HEK293 (cell line): ENCODE data around the gene PPP1R14B.

Experiments
- BCL11A ChIP-seq: fragments of 450-650 bp; formaldehyde crosslinking; IDR thresholded peaks from 2 replicates; pipeline ENCODE4 v1.5.1; 2016; ENCODE audit warnings: low read depth, missing biosample characterization, missing genetic modification characterization
- BCL11B ChIP-seq: fragments of 450-650 bp; formaldehyde crosslinking; IDR thresholded peaks from 2 replicates; pipeline ENCODE4 v1.5.1; 2016; ENCODE audit warnings: low read depth, missing biosample characterization, missing genetic modification characterization
- KLF10 ChIP-seq: fragments of 450-650 bp; IDR thresholded peaks from 2 replicates; pipeline ENCODE4 v1.5.1; 2018; ENCODE audit warnings: missing biosample characterization, mild to moderate bottlenecking, missing genetic modification characterization
- KLF7 ChIP-seq: fragments of 450-650 bp; formaldehyde crosslinking; IDR thresholded peaks from 2 replicates; pipeline ENCODE4 v1.5.1; 2016; ENCODE audit warnings: missing biosample characterization, missing genetic modification characterization, borderline replicate concordance
- KLF9 ChIP-seq: fragments of 450-650 bp; formaldehyde crosslinking; IDR thresholded peaks from 2 replicates; pipeline ENCODE4 v1.5.1; 2016; ENCODE audit warnings: missing biosample characterization, missing genetic modification characterization, low read depth
- MEIS1 ChIP-seq: sonication (generic); formaldehyde crosslinking; IDR thresholded peaks from 2 replicates; pipeline ENCODE4 v1.8.1; 2022; ENCODE audit warnings: missing genetic modification reagents, mild to moderate bottlenecking, borderline replicate concordance
- PATZ1 ChIP-seq: fragments of 450-650 bp; formaldehyde crosslinking; IDR thresholded peaks from 2 replicates; pipeline ENCODE4 v1.5.1; 2016; ENCODE audit warnings: missing biosample characterization, missing genetic modification characterization
- PRDM6 ChIP-seq: fragments of 450-650 bp; formaldehyde crosslinking; IDR thresholded peaks from 2 replicates; pipeline ENCODE4 v1.5.1; 2017; ENCODE audit warnings: missing biosample characterization, missing genetic modification characterization
- SCRT1 ChIP-seq: fragments of 450-650 bp; formaldehyde crosslinking; IDR thresholded peaks from 2 replicates; pipeline ENCODE4 v1.5.1; 2016; ENCODE audit warnings: missing biosample characterization, missing genetic modification characterization, borderline replicate concordance
- ZBTB17 ChIP-seq: fragments of 450-650 bp; formaldehyde crosslinking; IDR thresholded peaks from 2 replicates; pipeline ENCODE4 v1.5.1; 2016; ENCODE audit warnings: missing biosample characterization, missing genetic modification characterization
- ZBTB21 ChIP-seq: fragments of 450-650 bp; formaldehyde crosslinking; IDR thresholded peaks from 2 replicates; pipeline ENCODE4 v1.5.1; 2017; ENCODE audit warnings: missing biosample characterization, missing genetic modification characterization
- ZBTB26 ChIP-seq: fragments of 450-650 bp; formaldehyde crosslinking; optimal IDR thresholded peaks from 2 replicates; pipeline ENCODE3; 2016; ENCODE audit warnings: missing biosample characterization, mild to moderate bottlenecking, missing genetic modification characterization
- ZBTB8A ChIP-seq: fragments of 450-650 bp; formaldehyde crosslinking; IDR thresholded peaks from 2 replicates; pipeline ENCODE4 v1.5.1; 2016; ENCODE audit warnings: missing biosample characterization, missing genetic modification characterization
- ZFHX2 ChIP-seq: fragments of 450-650 bp; formaldehyde crosslinking; conservative IDR thresholded peaks from 2 replicates; pipeline ENCODE4 v1.5.1; 2016; ENCODE audit warnings: missing biosample characterization, missing genetic modification characterization
- ZNF112 ChIP-seq: fragments of 450-650 bp; formaldehyde crosslinking; IDR thresholded peaks from 2 replicates; pipeline ENCODE4 v1.5.0; 2017; ENCODE audit warnings: missing biosample characterization, missing genetic modification characterization
- ZNF140 ChIP-seq: fragments of 450-650 bp; formaldehyde crosslinking; IDR thresholded peaks from 2 replicates; pipeline ENCODE4 v1.5.1; 2016; ENCODE audit warnings: missing biosample characterization, missing genetic modification characterization
- ZNF16 ChIP-seq: fragments of 450-650 bp; formaldehyde crosslinking; IDR thresholded peaks from 2 replicates; pipeline ENCODE4 v1.5.1; 2016; ENCODE audit warnings: low read depth, missing biosample characterization, missing genetic modification characterization
- ZNF19 ChIP-seq: fragments of 450-650 bp; formaldehyde crosslinking; IDR thresholded peaks from 2 replicates; pipeline ENCODE4; 2016; ENCODE audit warnings: missing biosample characterization, missing genetic modification characterization, low read depth
- ZNF214 ChIP-seq: fragments of 450-650 bp; formaldehyde crosslinking; IDR thresholded peaks from 2 replicates; pipeline ENCODE4 v1.5.1; 2017; ENCODE audit warnings: missing biosample characterization, mild to moderate bottlenecking, missing genetic modification characterization, borderline replicate concordance
- ZNF24 ChIP-seq: fragments of 450-650 bp; formaldehyde crosslinking; IDR thresholded peaks from 2 replicates; pipeline ENCODE4 v1.5.1; 2016; ENCODE audit warnings: missing biosample characterization, missing genetic modification characterization
- ZNF398 ChIP-seq: fragments of 450-650 bp; formaldehyde crosslinking; IDR thresholded peaks from 2 replicates; pipeline ENCODE4 v1.5.1; 2017; ENCODE audit warnings: missing biosample characterization, missing genetic modification characterization
- ZNF416 ChIP-seq: fragments of 450-650 bp; formaldehyde crosslinking; IDR thresholded peaks from 2 replicates; pipeline ENCODE4 v1.5.1; 2016; ENCODE audit warnings: missing biosample characterization, missing genetic modification characterization
- ZNF426 ChIP-seq: fragments of 450-650 bp; formaldehyde crosslinking; IDR thresholded peaks from 2 replicates; pipeline ENCODE4 v1.5.1; 2017; ENCODE audit warnings: missing biosample characterization, missing genetic modification characterization, mild to moderate bottlenecking, inconsistent platforms, moderate library complexity
- ZNF549 ChIP-seq: fragments of 450-650 bp; IDR thresholded peaks from 2 replicates; pipeline ENCODE4 v1.5.1; 2018; ENCODE audit warnings: missing biosample characterization, missing genetic modification characterization, mild to moderate bottlenecking, inconsistent platforms, moderate library complexity
- ZNF561 ChIP-seq: fragments of 450-650 bp; IDR thresholded peaks from 2 replicates; pipeline ENCODE4 v1.5.1; 2018; ENCODE audit warnings: missing biosample characterization, missing genetic modification characterization, borderline replicate concordance
- ZNF600 ChIP-seq: fragments of 450-650 bp; formaldehyde crosslinking; IDR thresholded peaks from 2 replicates; pipeline ENCODE4 v1.5.1; 2016; ENCODE audit warnings: missing biosample characterization, missing genetic modification characterization
- ZNF626 ChIP-seq: fragments of 450-650 bp; sonication (Bioruptor Pico); formaldehyde crosslinking; IDR thresholded peaks from 2 replicates; pipeline ENCODE4 v1.5.1; 2018; ENCODE audit warnings: missing biosample characterization, missing genetic modification characterization, inconsistent platforms
- ZNF704 ChIP-seq: fragments of 450-650 bp; formaldehyde crosslinking; IDR thresholded peaks from 2 replicates; pipeline ENCODE4 v1.5.1; 2016; ENCODE audit warnings: missing biosample characterization, missing genetic modification characterization
- ZNF776 ChIP-seq: fragments of 450-650 bp; formaldehyde crosslinking; IDR thresholded peaks from 2 replicates; pipeline ENCODE4 v1.5.0; 2017; ENCODE audit warnings: missing biosample characterization, missing genetic modification characterization, borderline replicate concordance
- ZXDB ChIP-seq: fragments of 450-650 bp; formaldehyde crosslinking; IDR thresholded peaks from 2 replicates; pipeline ENCODE4 v1.5.1; 2016; ENCODE audit warnings: missing biosample characterization, missing genetic modification characterization

Gene PPP1R14B

GRCh38 chr11:64204464-64204989 is 42.2 kb downstream of the PPP1R14B start (continued):
- TF ChIP-seq PATZ1, result peak; percentile 85
- peak; percentile 87 for TF ChIP-seq ZBTB17 (tag by site-specific recombination)
- TF ChIP-seq ZFHX2 (tag by site-specific recombination), result no peak
- TF ChIP-seq ZNF626 (tag by site-specific recombination), result no peak
- TF ChIP-seq ZNF600 (tag by site-specific recombination), result peak; percentile 85
- TF ChIP-seq ZNF561 (tag by site-specific recombination), result 0 out of 2 replicates have a peak, but pooled peaks have one; percentile 37
- TF ChIP-seq ZNF16 (tag by site-specific recombination), result no peak
- TF ChIP-seq ZNF24 (tag by site-specific recombination), result 0 out of 2 replicates have a peak, but pooled peaks have one; percentile 44
- TF ChIP-seq ZNF112 (tag by site-specific recombination), result no peak
- TF ChIP-seq ZBTB8A (tag by site-specific recombination), result peak; percentile 23; the same call in 1 of the 2 replicates
- TF ChIP-seq SCRT1 (tag by site-specific recombination), result no peak
- 0 out of 2 replicates have a peak, but pooled peaks have one; percentile 24 for TF ChIP-seq KLF7 (tag by site-specific recombination)
- no peak for TF ChIP-seq BCL11B (tag by site-specific recombination)
- TF ChIP-seq ZNF140, result no peak
- TF ChIP-seq ZBTB26, result no peak
- no peak for TF ChIP-seq ZBTB21 (tag by site-specific recombination)
- 0 out of 2 replicates have a peak, but pooled peaks have one; percentile 24 for TF ChIP-seq KLF10 (tag by site-specific recombination)
- TF ChIP-seq MEIS1 (CRISPR knock-in tag), result no peak
- no peak for TF ChIP-seq BCL11A (tag by site-specific recombination)
- no peak for TF ChIP-seq ZNF426 (tag by site-specific recombination)
- no peak for TF ChIP-seq ZNF19
- no peak for TF ChIP-seq ZNF776 (tag by site-specific recombination)
- peak; percentile 93 for TF ChIP-seq ZXDB
- TF ChIP-seq ZNF398, result no peak
- TF ChIP-seq ZNF416 (tag by site-specific recombination), result no peak
- TF ChIP-seq PRDM6 (tag by site-specific recombination), result no peak
- TF ChIP-seq ZNF214, result no peak
- TF ChIP-seq ZNF549 (tag by site-specific recombination), result no peak
- TF ChIP-seq ZNF704 (tag by site-specific recombination), result no peak
- peak; percentile 68; the same call in 1 of the 2 replicates for TF ChIP-seq KLF9
